Erythroblast (primary cell): ENCODE data around the gene DMTF1.

Experiments
- GATA1 ChIP-seq: IDR thresholded peaks from 2 replicates; pipeline ENCODE4 v1.6.1; 2011; ENCODE audit warnings: low read depth, mild to moderate bottlenecking, control low read depth, low read length, moderate library complexity
- POLR2A ChIP-seq: IDR thresholded peaks from 2 replicates; pipeline ENCODE4 v1.6.1; 2011; ENCODE audit warnings: mild to moderate bottlenecking, low read length

- no peak for TF ChIP-seq POLR2A
- TF ChIP-seq GATA1: no peak
These were observed 22.9 kb upstream of the DMTF1 start for GRCh38 chr7:87129332-87129731.
